ENCODE data around the gene MACROD2. TPM values are rescaled to one million over a fixed set of nuclear protein-coding genes. Genes with fewer than 3 reads are reported as not detected.

MACROD2 gene
- total and polyA plus RNA-seq, 2 experiments from 2014 or later = 2.8 to 4.3 TPM

GRCh38 chr20:14155361-14155760 is 160.0 kb downstream of the MACROD2 start:
- H3K4me2 ChIP-seq = no peak overlapping the region
- H3K27me3 Mint-ChIP-seq (ENCODE audit: insufficient read depth, low read depth, poor library complexity) = no peaks in the 10 kb centered on the region
- peaks cover 2% of the 10 kb centered on the region; the same call in 1 of the 3 replicates for H3K9me3 Mint-ChIP-seq
- no peak overlapping the region for H2AFZ ChIP-seq
- no peak overlapping the region for H3K4me3 Mint-ChIP-seq
- no peaks in the 10 kb centered on the region for H3F3A ChIP-seq (replicated peaks; ENCODE audit: low read depth)
- no peaks in the 10 kb centered on the region for H3K36me3 ChIP-seq (ENCODE audit: insufficient read depth)
- H3K27ac Mint-ChIP-seq = no peak overlapping the region
- DNase-seq (ENCODE audit: low spot score) = no peak
- no peak overlapping the region for H3K4me3 ChIP-seq
- H3K79me2 ChIP-seq (replicated peaks; ENCODE audit: insufficient read depth) = no peaks in the 10 kb centered on the region
- no peaks in the 10 kb centered on the region for H3K27me3 ChIP-seq (ENCODE audit: insufficient read depth)
- no peaks in the 10 kb centered on the region for H3K36me3 Mint-ChIP-seq (ENCODE audit: low read depth)
- TF ChIP-seq CREB1 (CRISPR knock-in tag; IDR thresholded peaks at IDR 0.05; ENCODE audit: low read depth) = no peak
- no peak for TF ChIP-seq ZNF114 (CRISPR knock-in tag; IDR thresholded peaks at IDR 0.05)
- no peak for TF ChIP-seq CTCF (conservative IDR thresholded peaks at IDR 0.05; ENCODE audit: low read depth in 2 of 2)
- TF ChIP-seq NANOG (IDR thresholded peaks at IDR 0.05; ENCODE audit: borderline replicate concordance) = no peak
- TF ChIP-seq EZH2phosphoT487 (IDR thresholded peaks at IDR 0.05; ENCODE audit: unreplicated experiment) = no peak
- no peak for TF ChIP-seq REST (IDR thresholded peaks at IDR 0.05; ENCODE audit: unreplicated experiment)
- TF ChIP-seq EZH2 (IDR thresholded peaks at IDR 0.05; ENCODE audit: low read depth, unreplicated experiment) = no peak
- TF ChIP-seq ZNF462 (CRISPR knock-in tag; IDR thresholded peaks at IDR 0.05) = no peak
- peaks cover 6% of the 10 kb centered on the region; the same call in 2 of the 3 replicates for H3K4me1 Mint-ChIP-seq
- H3K9me2 ChIP-seq (ENCODE audit: insufficient read depth) = no peaks in the 10 kb centered on the region
- no peak overlapping the region for H3K27ac ChIP-seq (ENCODE audit: low read depth)
- H4K20me1 ChIP-seq (replicated peaks; ENCODE audit: insufficient read depth) = no peaks in the 10 kb centered on the region
- no peak for ATAC-seq
- H3K4me1 ChIP-seq (ENCODE audit: insufficient read depth) = no peaks in the 10 kb centered on the region

Data from GM23338 (cell line).